ENCODE measurements around the gene RBL1. TPM values are rescaled to one million over a fixed set of nuclear protein-coding genes. Genes with fewer than 3 reads are reported as not detected.
"Not testable (repeated sequence)": the region's sequence is repeated elsewhere in the genome, so short reads cannot be mapped to it uniquely, and the experiment has no call there.

RBL1 gene
- total RNA-seq (10 to 100 TPM; 19.8 to 26.2 TPM), polyA plus RNA-seq (1 to 10 TPM; 6.2 to 7.6 (median 7.0) TPM), total RNA-seq (37.4 to 77.7 (median 54.3) reads per million in 6 experiments)

- Mint-ChIP-seq H3K4me1 (peaks cover 15 to 35% (median 25%) of the 10 kb centered on the region in 4 donors), H3K9me3 (no peaks in the 10 kb centered on the region), H3K27me3 (peaks cover 0 to 2% (median 0%) of the 10 kb centered on the region in 5 donors), H3K36me3 (peaks cover 0 to 12% (median 4%) of the 10 kb centered on the region in 3 donors), H3K4me3 (peak within 1 kb of the TSS; percentile 98 to 100 (median 99)), H3K27ac (peak within 1 kb of the TSS; percentile 98 to 100 (median 99))
- POLR2A ChIA-PET = interaction anchor here (0.6 to 2.6 kb wide), 16 partner anchors 15 to 165 kb away, joined by 3 to 24 read pairs (median 4); partner anchors contain the start of genes MROH8 and RPN2
- DNase-seq = peak; percentile 76 to 94 (median 85)
- ATAC-seq = peak; percentile 85 to 89
Measured at GRCh38 chr20:37095599-37096414, at the start of gene RBL1. RBL1 (minus strand) TSS chr20:37095997; CDS start chr20:37095928, 69 bp downstream.

- H3K4me1 Mint-ChIP-seq = no peaks in the 10 kb centered on the region
- H3K36me3 Mint-ChIP-seq = no peaks in the 10 kb centered on the region
- H3K27me3 Mint-ChIP-seq = no peaks in the 10 kb centered on the region
- no peaks in the 10 kb centered on the region for H3K9me3 Mint-ChIP-seq
- H3K4me3 Mint-ChIP-seq = no peak overlapping the region
- POLR2A ChIA-PET = no interaction called here
- DNase-seq = no peak
- no peak for ATAC-seq
- H3K27ac Mint-ChIP-seq = no peak overlapping the region
Measured at GRCh38 chr20:37144856-37145404, 49.1 kb upstream of the RBL1 start.

- H3K27ac Mint-ChIP-seq = no peak overlapping the region
- H3K4me3 Mint-ChIP-seq = no peak overlapping the region
- no peak for ATAC-seq
- H3K4me1 Mint-ChIP-seq = no peaks in the 10 kb centered on the region
- H3K36me3 Mint-ChIP-seq = no peaks in the 10 kb centered on the region
- POLR2A ChIA-PET = no interaction called here
- H3K9me3 Mint-ChIP-seq = no peaks in the 10 kb centered on the region
- no peak for DNase-seq
- no peaks in the 10 kb centered on the region for H3K27me3 Mint-ChIP-seq
Measured at GRCh38 chr20:37142708-37143107, 46.9 kb upstream of the RBL1 start.

- DNase-seq (no peak), ATAC-seq (no peak)
- Mint-ChIP-seq H3K4me1 (peaks cover 0 to 3% (median 0%) of the 10 kb centered on the region in 4 donors), H3K27ac (no peak overlapping the region), H3K4me3 (no peak overlapping the region), H3K9me3 (no peaks in the 10 kb centered on the region), H3K36me3 (no peaks in the 10 kb centered on the region), H3K27me3 (no peaks in the 10 kb centered on the region)
- POLR2A ChIA-PET = no interaction called here
Measured at GRCh38 chr20:37137547-37137946, 41.8 kb upstream of the RBL1 start.

GRCh38 chr20:37133952-37134351 lies 38.2 kb upstream of the RBL1 start:
- no peaks in the 10 kb centered on the region for H3K36me3 Mint-ChIP-seq
- H3K4me1 Mint-ChIP-seq = peaks cover 0 to 3% (median 0%) of the 10 kb centered on the region in 4 donors
- no peak for ATAC-seq
- POLR2A ChIA-PET = no interaction called here
- no peaks in the 10 kb centered on the region for H3K9me3 Mint-ChIP-seq
- H3K27me3 Mint-ChIP-seq = no peaks in the 10 kb centered on the region
- no peak overlapping the region for H3K27ac Mint-ChIP-seq
- no peak overlapping the region for H3K4me3 Mint-ChIP-seq
- no peak for DNase-seq

GRCh38 chr20:37131486-37131885 lies 35.7 kb upstream of the RBL1 start:
- Mint-ChIP-seq H3K36me3 (no peaks in the 10 kb centered on the region), H3K27me3 (no peaks in the 10 kb centered on the region), H3K27ac (no peak overlapping the region), H3K4me1 (no peaks in the 10 kb centered on the region), H3K4me3 (no peak overlapping the region), H3K9me3 (no peaks in the 10 kb centered on the region)
- POLR2A ChIA-PET = interaction anchor here (0.6 kb wide), 1 partner anchor 13 kb away, joined by 4 read pairs; no protein-coding TSS in a partner anchor
- ATAC-seq (no peak), DNase-seq (no peak)

- Mint-ChIP-seq H3K27ac (peak overlapping the region in 1 of 10 donors; percentile 12), H3K4me3 (no peak overlapping the region), H3K27me3 (no peaks in the 10 kb centered on the region), H3K36me3 (no peaks in the 10 kb centered on the region), H3K4me1 (no peaks in the 10 kb centered on the region), H3K9me3 (no peaks in the 10 kb centered on the region)
- POLR2A ChIA-PET = no interaction called here
- no peak for ATAC-seq
- DNase-seq = no peak
Measured at GRCh38 chr20:37128803-37129202, 33.0 kb upstream of the RBL1 start.

- H3K36me3 Mint-ChIP-seq, H3K4me3 Mint-ChIP-seq, POLR2A ChIA-PET, ATAC-seq, H3K4me1 Mint-ChIP-seq, H3K27ac Mint-ChIP-seq, DNase-seq, H3K27me3 Mint-ChIP-seq, H3K9me3 Mint-ChIP-seq: not testable (repeated sequence)
Measured at GRCh38 chr20:37126290-37126689, 30.5 kb upstream of the RBL1 start.

GRCh38 chr20:37123441-37123840 lies 27.6 kb upstream of the RBL1 start:
- H3K36me3 Mint-ChIP-seq = no peaks in the 10 kb centered on the region
- POLR2A ChIA-PET = no interaction called here
- no peak for ATAC-seq
- H3K27me3 Mint-ChIP-seq = no peaks in the 10 kb centered on the region
- no peaks in the 10 kb centered on the region for H3K4me1 Mint-ChIP-seq
- H3K4me3 Mint-ChIP-seq = no peak overlapping the region
- H3K27ac Mint-ChIP-seq = no peak overlapping the region
- no peak for DNase-seq
- no peaks in the 10 kb centered on the region for H3K9me3 Mint-ChIP-seq

GRCh38 chr20:37120497-37120896 lies 24.7 kb upstream of the RBL1 start:
- Mint-ChIP-seq H3K27me3 (no peaks in the 10 kb centered on the region), H3K4me1 (no peaks in the 10 kb centered on the region), H3K9me3 (no peaks in the 10 kb centered on the region), H3K4me3 (no peak overlapping the region), H3K36me3 (no peaks in the 10 kb centered on the region), H3K27ac (no peak overlapping the region)
- POLR2A ChIA-PET = no interaction called here
- no peak for ATAC-seq
- DNase-seq = no peak

- ATAC-seq (no peak), DNase-seq (no peak)
- Mint-ChIP-seq H3K4me1 (no peaks in the 10 kb centered on the region), H3K27ac (peak overlapping the region in 1 of 10 donors; percentile 55), H3K9me3 (no peaks in the 10 kb centered on the region), H3K4me3 (no peak overlapping the region), H3K36me3 (no peaks in the 10 kb centered on the region), H3K27me3 (no peaks in the 10 kb centered on the region)
- POLR2A ChIA-PET = no interaction called here
Measured at GRCh38 chr20:37119356-37120036, 23.7 kb upstream of the RBL1 start.

GRCh38 chr20:37114012-37114411 lies 18.2 kb upstream of the RBL1 start:
- Mint-ChIP-seq H3K9me3 (no peaks in the 10 kb centered on the region), H3K4me1 (no peaks in the 10 kb centered on the region), H3K4me3 (no peak overlapping the region), H3K27me3 (no peaks in the 10 kb centered on the region), H3K27ac (no peak overlapping the region), H3K36me3 (no peaks in the 10 kb centered on the region)
- POLR2A ChIA-PET = no interaction called here
- ATAC-seq (no peak), DNase-seq (no peak)

- no peak overlapping the region for H3K4me3 Mint-ChIP-seq
- no peaks in the 10 kb centered on the region for H3K9me3 Mint-ChIP-seq
- no peaks in the 10 kb centered on the region for H3K4me1 Mint-ChIP-seq
- H3K36me3 Mint-ChIP-seq = no peaks in the 10 kb centered on the region
- H3K27ac Mint-ChIP-seq = no peak overlapping the region
- no peak for ATAC-seq
- POLR2A ChIA-PET = no interaction called here
- DNase-seq = no peak
- H3K27me3 Mint-ChIP-seq = no peaks in the 10 kb centered on the region
Measured at GRCh38 chr20:37111926-37112455, 16.2 kb upstream of the RBL1 start.
